Heart right ventricle (tissue), 16 donors: ENCODE data around the gene MUC20. TPM values are rescaled to one million over a fixed set of nuclear protein-coding genes. Genes with fewer than 3 reads are reported as not detected.
"Not testable (repeated sequence)": the region's sequence is repeated elsewhere in the genome, so short reads cannot be mapped to it uniquely, and the experiment has no call there.

ENCODE experiments used
- ATAC-seq, 8 donors: fragments of 200-7000 bp; cut with Tn5 transposase; one replicate each; pipeline ENCODE4 v1.9.1; 2020; ENCODE audit warnings: mild to moderate bottlenecking in 8 of 8, moderate library complexity in 8 of 8, moderate number of reproducible peaks in 1 of 8
- DNase-seq, 2 donors: peaks; one replicate each; pipeline ENCODE4 v3.0.0-alpha.2; 2020
- H3K27ac ChIP-seq, 10 donors: fragments of 200-600 bp; sonication (generic) in 2 of 10; one replicate each; pipeline versions ENCODE4 v1.5.0 to v1.8.0; 2020 to 2022; ENCODE audit warnings: mild to moderate bottlenecking in 3 of 10
- H3K27me3 ChIP-seq, 7 donors: fragments of 200-600 bp; one replicate each; pipeline ENCODE4 v1.8.0; 2021 to 2022; ENCODE audit warnings: mild to moderate bottlenecking in 2 of 7
- H3K36me3 ChIP-seq, 9 donors: fragments of 200-600 bp; sonication (generic) in 1 of 9; one replicate each; pipeline versions ENCODE4 v1.5.0 to v1.8.0; 2020 to 2022; ENCODE audit warnings: mild to moderate bottlenecking in 2 of 9
- H3K4me1 ChIP-seq, 9 donors: fragments of 200-600 bp; sonication (generic) in 1 of 9; one replicate each; pipeline versions ENCODE4 v1.5.0 to v1.8.0; 2020 to 2022; ENCODE audit warnings: mild to moderate bottlenecking in 4 of 9
- H3K4me3 ChIP-seq, 10 donors: fragments of 200-600 bp; sonication (generic) in 2 of 10; one replicate each; pipeline versions ENCODE4 v1.5.0 to v1.8.0; 2020 to 2022; ENCODE audit warnings: mild to moderate bottlenecking in 7 of 10, moderate library complexity in 2 of 10
- H3K9me3 ChIP-seq, 11 donors: fragments of 200-600 bp in 10 of 11; sonication (generic) in 2 of 11; one replicate each; pipeline versions ENCODE4 v1.5.0 to v1.8.0; 2013 to 2022; ENCODE audit warnings: mild to moderate bottlenecking in 2 of 11, control low read depth in 1 of 11, moderate library complexity in 1 of 11
- WGBS, 2 donors: extraction: QIAGEN DNeasy Blood & Tissue Kit; methylation state at CpG; one replicate each; pipeline ENCODE4 v1.1.7; 2013; ENCODE audit warnings: inconsistent platforms in 1 of 2; 5-methylcytosine and 5-hydroxymethylcytosine counted together
- intact Hi-C, 10 donors: fragments of 100-400 bp; cut with DNase I; formaldehyde crosslinking; loops; one replicate each; pipeline versions ENCODE4 v1.11.1 to v1.14.2; 2022
- polyA plus RNA-seq, 2 donors: library from polyadenylated mRNA; stranded (reverse); fragments of 200-250 nt; gene quantifications; one replicate each; pipeline ENCODE4 v1.2.3, GENCODE V29; 2013
- total RNA-seq, 10 donors: library from RNA; stranded (reverse); fragmentation: NEBNext Ultra II Directional in 3 of 10; extraction: Animal tissue kit (Norgen Biotek cat#: 25700) in 3 of 10; gene quantifications; one replicate each; pipeline versions ENCODE4 v1.2.1 to v1.2.4, GENCODE V29; 2021 to 2023
- TF ChIP-seq, protein P1 (sequence below), 9 donors: fragments of 200-600 bp; sonication (generic) in 2 of 9; IDR thresholded peaks; one replicate each; pipeline versions ENCODE4 v1.5.0 to v1.8.0; 2021 to 2022; ENCODE audit warnings: antibody characterized with exemption in 9 of 9, mild to moderate bottlenecking in 5 of 9, moderate library complexity in 1 of 9
- donor health status: Arrhythmogenic right ventricular cardiomyopathy.
- donor health status: ischemic (EF 13 %, LVEDD 7.1; RV severe dilation, severe dysfunction).
- donor health status: healthy with polysubstance abuse.
- donor health status: DM: no; HTN: yes; CAD: no.
- donor health status: DM: no; HTN: no; CAD: no.
- donor health status: ischemic (EF 25% LVEDD 6.9; RV normal size, moderate dysfunction).
- donor health status: ischemic (EF 25% LVEDD 5.7; RV mildly dilated, moderate dysfunction).
- donor health status: healthy.
- donor health status: DM: yes; HTN: yes; CAD: no.
- donor health status: Ischemic cardiomyopathy.
- donor health status: ischemic (EF 35%, LVEDD 5.7; RV mildly dilated, moderate dysfunction).
- donor health status: nonischemic (EF 11% LVEDD 7.7; RV severe dilation, severe dysfunction).
- donor health status: DM: yes; HTN: yes; CAD: no.
- donor health status: PGD.
- donor health status: ischemic (EF 29% LVEDD 5.4; RV normal size, mild dysfunction).
- donor health status: nonischemic (EF 23%, LVEDD 6.1; RV moderate dilation, normal function).

Gene MUC20
- total and polyA plus RNA-seq, 12 donors: 0.36 to 7.6 (median 2.5) TPM

DNA sequence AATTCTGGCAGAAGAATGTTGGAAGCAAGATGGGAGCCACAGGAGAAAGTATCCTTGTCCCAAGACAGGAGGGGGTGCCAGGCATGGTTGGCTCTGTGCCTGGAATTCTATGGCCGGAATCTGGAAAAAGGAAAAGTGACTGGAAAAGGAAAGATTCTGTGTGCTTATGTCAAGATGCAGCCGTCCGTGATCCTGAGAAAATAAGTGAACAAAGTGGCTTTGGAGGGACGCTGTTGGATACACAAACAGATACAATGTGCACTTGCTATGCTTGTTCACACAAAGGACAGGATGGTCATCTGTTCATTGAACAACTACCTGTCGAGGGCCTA is 28.5 kb upstream of the MUC20 start:
- intact Hi-C loops: no loop called here

DNA sequence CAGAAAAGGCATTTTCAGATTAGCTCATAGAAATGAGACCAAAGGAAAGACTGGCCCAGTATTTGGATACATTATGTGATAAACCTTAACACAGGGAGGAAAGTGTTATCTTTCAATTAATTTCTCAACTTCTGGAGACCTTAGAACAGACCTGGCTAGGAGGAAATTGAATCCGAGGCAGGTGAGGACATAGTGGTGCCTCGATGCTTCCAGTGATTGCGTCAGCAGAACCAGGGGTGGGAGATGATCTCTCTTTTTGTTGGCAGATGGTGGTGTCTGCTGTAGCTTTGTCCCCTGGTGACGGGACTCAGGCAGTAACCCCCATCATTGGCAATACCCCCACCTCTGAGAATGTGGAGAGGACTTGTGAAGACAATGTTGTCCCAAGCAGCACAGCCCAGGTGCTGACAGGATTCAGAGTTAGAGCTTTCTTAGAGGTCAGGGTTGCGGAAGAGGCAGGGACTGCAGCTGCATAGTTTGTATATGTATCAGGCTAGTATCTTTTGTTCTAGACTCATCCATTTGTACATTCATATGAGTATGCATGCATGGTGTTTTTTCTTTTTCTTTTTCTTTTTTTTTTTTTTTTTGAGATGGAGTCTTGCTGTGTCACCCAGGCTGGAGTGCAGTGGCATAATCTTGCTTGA is 27.9 kb upstream of the MUC20 start:
- DNase-seq (no peak), ATAC-seq (no peak)
- peaks cover 0 to 17% (median 11%) of the 10 kb centered on the region in 9 donors for H3K4me1 ChIP-seq
- no peak overlapping the region for H3K4me3 ChIP-seq
- H3K27ac ChIP-seq: no peak overlapping the region
- no peaks in the 10 kb centered on the region for H3K27me3 ChIP-seq
- H3K36me3 ChIP-seq: peaks cover 0 to 88% (median 58%) of the 10 kb centered on the region in 9 donors
- H3K9me3 ChIP-seq: peaks cover 0 to 4% (median 0%) of the 10 kb centered on the region in 11 donors
- intact Hi-C loops: no loop called here
- TF ChIP-seq, protein P1, sequence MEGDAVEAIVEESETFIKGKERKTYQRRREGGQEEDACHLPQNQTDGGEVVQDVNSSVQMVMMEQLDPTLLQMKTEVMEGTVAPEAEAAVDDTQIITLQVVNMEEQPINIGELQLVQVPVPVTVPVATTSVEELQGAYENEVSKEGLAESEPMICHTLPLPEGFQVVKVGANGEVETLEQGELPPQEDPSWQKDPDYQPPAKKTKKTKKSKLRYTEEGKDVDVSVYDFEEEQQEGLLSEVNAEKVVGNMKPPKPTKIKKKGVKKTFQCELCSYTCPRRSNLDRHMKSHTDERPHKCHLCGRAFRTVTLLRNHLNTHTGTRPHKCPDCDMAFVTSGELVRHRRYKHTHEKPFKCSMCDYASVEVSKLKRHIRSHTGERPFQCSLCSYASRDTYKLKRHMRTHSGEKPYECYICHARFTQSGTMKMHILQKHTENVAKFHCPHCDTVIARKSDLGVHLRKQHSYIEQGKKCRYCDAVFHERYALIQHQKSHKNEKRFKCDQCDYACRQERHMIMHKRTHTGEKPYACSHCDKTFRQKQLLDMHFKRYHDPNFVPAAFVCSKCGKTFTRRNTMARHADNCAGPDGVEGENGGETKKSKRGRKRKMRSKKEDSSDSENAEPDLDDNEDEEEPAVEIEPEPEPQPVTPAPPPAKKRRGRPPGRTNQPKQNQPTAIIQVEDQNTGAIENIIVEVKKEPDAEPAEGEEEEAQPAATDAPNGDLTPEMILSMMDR (IDR thresholded peaks at IDR 0.05): no peak
- WGBS, 2 donors: 87 to 89% methylated on average over 5 of the region's 5 CpGs

More for the DNA sequence above, 28.5 kb upstream of the MUC20 start:
- Histone ChIP-seq H3K27me3 (no peaks in the 10 kb centered on the region), H3K4me1 (peaks cover 0 to 19% (median 9%) of the 10 kb centered on the region in 9 donors), H3K9me3 (peaks cover 0 to 4% (median 0%) of the 10 kb centered on the region in 11 donors), H3K36me3 (peaks cover 0 to 90% (median 53%) of the 10 kb centered on the region in 9 donors), H3K4me3 (no peak overlapping the region), H3K27ac (no peak overlapping the region)
- ATAC-seq (no peak), DNase-seq (no peak)
- WGBS, 2 donors: 70 to 72% methylated on average over 5 of the region's 5 CpGs
- TF ChIP-seq, protein P1 (IDR thresholded peaks at IDR 0.05): no peak

DNA sequence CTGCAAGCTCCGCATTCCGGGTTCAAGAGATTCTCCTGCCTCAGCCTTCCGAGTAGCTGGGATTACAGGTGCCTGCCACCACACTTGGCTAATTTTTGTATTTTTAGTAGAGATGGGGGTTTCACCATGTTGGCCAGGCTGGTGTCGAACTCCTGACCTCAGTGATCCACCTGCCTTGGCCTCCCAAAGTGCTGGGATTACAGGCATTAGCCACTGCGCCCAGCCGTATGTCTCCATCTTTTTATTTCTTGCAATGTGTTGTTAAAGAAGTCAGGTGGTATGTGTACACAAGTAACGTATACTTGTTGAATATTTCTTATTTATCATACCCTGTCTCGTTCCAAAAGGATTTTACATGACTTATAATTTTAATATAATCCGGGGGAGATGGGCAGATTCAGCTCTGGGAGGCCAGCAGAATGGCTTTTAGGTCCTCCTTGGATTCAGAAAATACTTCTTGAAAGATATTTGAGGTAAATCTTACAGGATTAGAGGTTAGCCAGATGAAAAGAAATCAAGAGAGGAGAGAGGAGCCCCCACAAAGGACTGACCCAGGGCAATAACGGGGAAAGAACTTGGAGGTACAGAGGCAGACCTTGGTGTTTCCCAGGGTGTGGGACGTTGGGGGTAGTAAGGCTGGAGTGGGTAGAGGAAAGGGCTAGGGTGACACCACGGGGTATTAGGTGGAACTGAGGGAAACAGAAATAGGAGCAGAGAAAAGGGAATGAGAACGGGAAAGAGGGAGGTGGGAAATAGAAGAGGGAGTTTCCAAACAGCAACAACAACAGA is 27.2 kb upstream of the MUC20 start:
- 81 to 86% methylated on average over 13 of the region's 13 CpGs for WGBS, 2 donors
- H3K36me3 ChIP-seq: peaks cover 0 to 92% (median 58%) of the 10 kb centered on the region in 9 donors
- intact Hi-C loops: no loop called here
- no peak for DNase-seq
- ATAC-seq: no peak
- H3K9me3 ChIP-seq: peaks cover 0 to 4% (median 0%) of the 10 kb centered on the region in 11 donors
- H3K27ac ChIP-seq: no peak overlapping the region
- H3K27me3 ChIP-seq: no peaks in the 10 kb centered on the region
- TF ChIP-seq, protein P1 (IDR thresholded peaks at IDR 0.05): no peak
- H3K4me3 ChIP-seq: no peak overlapping the region
- H3K4me1 ChIP-seq: peaks cover 0 to 24% (median 11%) of the 10 kb centered on the region in 9 donors

DNA sequence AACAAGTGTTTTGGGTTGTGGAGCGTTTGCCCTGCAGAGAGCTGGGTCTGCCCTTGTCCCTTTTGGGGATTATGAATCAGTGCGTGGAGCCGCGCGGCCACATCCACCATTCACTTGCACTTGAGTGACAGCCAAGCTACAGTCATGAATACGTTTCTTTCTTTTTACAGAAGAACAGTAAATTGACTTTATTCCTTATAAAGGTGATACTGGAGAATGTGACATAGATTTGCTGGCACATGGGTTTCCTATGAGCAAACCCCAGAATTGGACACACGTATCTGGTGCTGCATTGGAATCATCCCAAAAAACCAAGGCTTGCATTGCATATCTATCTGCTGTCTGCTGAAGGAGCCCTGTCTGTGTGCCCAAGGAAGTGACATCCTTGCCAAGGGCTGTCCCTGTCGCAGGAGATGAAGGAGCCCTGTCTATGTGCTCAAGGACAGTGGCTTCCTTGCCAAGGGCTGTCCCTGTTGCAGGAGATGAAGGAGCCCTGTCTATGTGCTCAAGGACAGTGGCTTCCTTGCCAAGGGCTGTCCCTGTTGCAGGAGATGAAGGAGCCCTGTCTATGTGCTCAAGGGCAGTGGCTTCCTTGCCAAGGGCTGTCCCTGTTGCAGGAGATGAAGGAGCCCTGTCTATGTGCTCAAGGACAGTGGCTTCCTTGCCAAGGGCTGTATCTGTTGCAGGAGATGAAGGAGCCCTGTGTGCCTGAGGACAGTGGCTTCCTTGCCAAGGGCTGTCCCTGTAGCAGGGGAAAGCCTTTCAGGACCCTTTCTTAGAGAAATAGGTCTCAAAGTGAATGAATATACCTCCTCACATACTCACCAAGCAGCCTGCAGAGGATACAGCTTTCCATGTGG is 26.3 kb upstream of the MUC20 start:
- 78 to 82% methylated on average over 8 of the region's 8 CpGs for WGBS, 2 donors
- not testable (repeated sequence) for ATAC-seq, H3K27me3 ChIP-seq, DNase-seq, H3K4me3 ChIP-seq, H3K27ac ChIP-seq, H3K9me3 ChIP-seq
- Histone ChIP-seq H3K36me3 (peaks cover 0 to 93% (median 53%) of the 10 kb centered on the region in 9 donors), H3K4me1 (peaks cover 0 to 17% (median 4%) of the 10 kb centered on the region in 9 donors)
- intact Hi-C loops: loop anchor here in 1 of 10 donors (5.0 kb wide), 1 partner anchor 43 kb away; no protein-coding TSS in a partner anchor
